ENCODE measurements around the gene DUSP6. TPM values are rescaled to one million over a fixed set of nuclear protein-coding genes. Genes with fewer than 3 reads are reported as not detected.

The DUSP6 gene
- total and polyA plus RNA-seq, 2 of the 13 experiments (the other 11 are each of a cell fraction or from before 2014, with no cell fraction given) = 40.9 to 161 TPM

DNA sequence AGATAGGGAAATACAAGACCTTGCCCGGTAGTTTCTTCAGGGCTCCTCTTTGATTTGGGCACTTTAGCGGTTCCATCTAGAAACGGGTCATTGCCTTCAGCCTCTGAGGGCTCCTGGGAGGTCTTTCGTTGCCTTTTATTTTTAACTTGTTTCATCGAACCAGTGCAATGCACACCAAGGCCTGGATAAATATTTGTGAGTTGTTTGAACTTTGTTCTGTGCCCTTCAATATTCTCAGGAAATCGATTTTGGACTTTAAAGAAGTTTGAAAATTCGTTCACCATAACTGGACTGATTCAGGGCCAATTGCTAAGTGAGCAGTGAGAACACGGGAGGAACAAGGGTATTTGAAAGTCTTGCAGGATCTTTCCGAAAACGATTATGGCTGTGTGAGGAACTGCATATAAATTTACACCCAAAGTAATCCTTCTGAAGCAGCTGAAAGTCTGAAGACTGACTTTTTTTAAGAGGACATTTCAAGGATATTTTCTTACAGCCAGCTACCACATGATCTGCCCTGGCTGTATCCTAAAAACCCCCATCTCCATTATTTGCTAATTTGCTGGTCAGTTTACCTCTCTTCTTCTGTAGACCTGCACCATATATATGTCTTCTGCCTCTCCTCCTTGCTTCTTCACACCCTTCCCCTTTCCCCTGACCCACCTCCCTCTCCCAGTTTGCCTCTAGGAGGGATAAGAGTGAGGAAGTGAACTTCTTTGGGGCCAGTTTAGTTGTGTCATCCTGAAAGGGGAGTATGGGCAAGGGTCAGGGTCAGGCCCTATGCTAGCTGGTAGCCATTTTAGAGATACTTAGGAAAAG lies 8.0 kb downstream of the DUSP6 start (continued):
- TF ChIP-seq, protein P1, sequence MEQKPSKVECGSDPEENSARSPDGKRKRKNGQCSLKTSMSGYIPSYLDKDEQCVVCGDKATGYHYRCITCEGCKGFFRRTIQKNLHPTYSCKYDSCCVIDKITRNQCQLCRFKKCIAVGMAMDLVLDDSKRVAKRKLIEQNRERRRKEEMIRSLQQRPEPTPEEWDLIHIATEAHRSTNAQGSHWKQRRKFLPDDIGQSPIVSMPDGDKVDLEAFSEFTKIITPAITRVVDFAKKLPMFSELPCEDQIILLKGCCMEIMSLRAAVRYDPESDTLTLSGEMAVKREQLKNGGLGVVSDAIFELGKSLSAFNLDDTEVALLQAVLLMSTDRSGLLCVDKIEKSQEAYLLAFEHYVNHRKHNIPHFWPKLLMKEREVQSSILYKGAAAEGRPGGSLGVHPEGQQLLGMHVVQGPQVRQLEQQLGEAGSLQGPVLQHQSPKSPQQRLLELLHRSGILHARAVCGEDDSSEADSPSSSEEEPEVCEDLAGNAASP (CRISPR knock-in tag; IDR thresholded peaks at IDR 0.05; ENCODE audit: borderline replicate concordance) = peak; percentile 51; the same call in 1 of the 2 replicates
- TF ChIP-seq ZNF556 (CRISPR knock-in tag; IDR thresholded peaks at IDR 0.05; ENCODE audit: borderline replicate concordance) = peak; percentile 61; the same call in 1 of the 2 replicates
- TF ChIP-seq MEIS2 (CRISPR knock-in tag; IDR thresholded peaks at IDR 0.05) = 0 out of 2 replicates have a peak, but pooled peaks have one; percentile 4
- peak; percentile 52 for TF ChIP-seq SAP130 (CRISPR knock-in tag; IDR thresholded peaks at IDR 0.05; ENCODE audit: low read depth)
- peak; percentile 91 for TF ChIP-seq GFI1 (CRISPR knock-in tag; IDR thresholded peaks at IDR 0.05; ENCODE audit: borderline replicate concordance)
- TF ChIP-seq CERS6 (CRISPR knock-in tag; IDR thresholded peaks at IDR 0.05) = no peak
- TF ChIP-seq ZFP91 (CRISPR knock-in tag; IDR thresholded peaks at IDR 0.05; ENCODE audit: borderline replicate concordance) = 0 out of 2 replicates have a peak, but pooled peaks have one; percentile 27
- TF ChIP-seq NR2C2 (CRISPR knock-in tag; IDR thresholded peaks at IDR 0.05; ENCODE audit: borderline replicate concordance) = 0 out of 2 replicates have a peak, but pooled peaks have one; percentile 32
- TF ChIP-seq ZNF543 (CRISPR knock-in tag; IDR thresholded peaks at IDR 0.05) = 0 out of 2 replicates have a peak, but pooled peaks have one; percentile 18
- no peak for TF ChIP-seq ZNF136 (CRISPR knock-in tag; IDR thresholded peaks at IDR 0.05; ENCODE audit: low read depth)
- TF ChIP-seq, protein P2, sequence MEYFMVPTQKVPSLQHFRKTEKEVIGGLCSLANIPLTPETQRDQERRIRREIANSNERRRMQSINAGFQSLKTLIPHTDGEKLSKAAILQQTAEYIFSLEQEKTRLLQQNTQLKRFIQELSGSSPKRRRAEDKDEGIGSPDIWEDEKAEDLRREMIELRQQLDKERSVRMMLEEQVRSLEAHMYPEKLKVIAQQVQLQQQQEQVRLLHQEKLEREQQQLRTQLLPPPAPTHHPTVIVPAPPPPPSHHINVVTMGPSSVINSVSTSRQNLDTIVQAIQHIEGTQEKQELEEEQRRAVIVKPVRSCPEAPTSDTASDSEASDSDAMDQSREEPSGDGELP (IDR thresholded peaks at IDR 0.05; ENCODE audit: borderline replicate concordance, low read depth) = 0 out of 2 replicates have a peak, but pooled peaks have one; percentile 9
- TF ChIP-seq MAZ (IDR thresholded peaks at IDR 0.05; ENCODE audit: borderline replicate concordance, low read depth, low read length) = no peak
- TF ChIP-seq MAZ (CRISPR knock-in tag; IDR thresholded peaks at IDR 0.05; ENCODE audit: low read depth) = peak; percentile 14; the same call in 1 of the 2 replicates
- peak in 1 of 2 experiments; percentile 29; a peak in 1 of 4 replicates for TF ChIP-seq REST (IDR thresholded peaks at IDR 0.05; ENCODE audit: borderline replicate concordance in 1 of 2, low read depth in 1 of 2, low read length in 2 of 2)
- TF ChIP-seq SOX6 (IDR thresholded peaks at IDR 0.05) = no peak
- TF ChIP-seq SOX6 (CRISPR knock-in tag; IDR thresholded peaks at IDR 0.05) = peak; percentile 80
